GM19099 (cell line): ENCODE measurements around the gene CRYBG2.

Experiments
- POLR2A ChIP-seq: IDR thresholded peaks from 3 replicates; pipeline ENCODE4 v1.6.1; 2011; ENCODE audit warnings: low read depth; ENCODE audit not compliant: insufficient read length; ENCODE audit errors: extremely low read depth

The CRYBG2 gene

DNA sequence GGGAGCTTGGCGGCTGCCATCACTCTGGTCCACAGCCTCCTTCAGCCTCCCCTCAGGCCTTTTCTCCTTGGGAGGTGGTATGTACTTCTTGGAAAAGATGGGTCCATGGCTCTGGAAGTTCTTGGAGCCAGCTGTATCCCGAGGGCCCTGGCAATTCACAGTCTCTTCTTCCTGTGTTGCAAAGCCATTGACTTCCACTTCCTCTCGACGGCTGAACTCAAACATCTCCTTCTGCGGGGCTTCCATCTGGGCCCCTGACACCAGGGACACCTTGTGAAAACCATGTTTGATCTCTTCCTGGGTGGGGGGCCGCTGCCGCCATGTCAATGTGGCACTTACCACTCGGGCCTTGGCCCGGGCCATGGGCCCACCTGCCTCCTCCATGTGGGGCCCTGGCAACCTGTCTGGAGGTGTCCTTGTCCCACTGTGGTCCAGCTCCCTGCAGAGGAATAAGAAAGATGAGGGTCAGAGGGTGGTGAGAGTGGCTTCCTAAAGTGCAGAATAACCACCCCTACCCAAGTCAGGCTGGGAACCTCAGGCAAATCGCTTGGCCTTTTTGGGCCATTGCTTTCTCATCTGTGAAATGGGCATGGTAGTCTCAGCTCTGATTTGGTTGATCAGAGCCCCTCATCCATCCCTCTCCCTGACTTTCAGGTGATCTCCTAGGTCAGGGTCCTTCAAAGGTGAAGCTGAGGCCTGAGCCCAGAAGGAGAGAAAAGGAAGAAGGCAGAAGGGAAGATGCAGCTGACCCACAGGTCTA, 7.5 kb downstream of the CRYBG2 start:
- no peak for TF ChIP-seq POLR2A

DNA sequence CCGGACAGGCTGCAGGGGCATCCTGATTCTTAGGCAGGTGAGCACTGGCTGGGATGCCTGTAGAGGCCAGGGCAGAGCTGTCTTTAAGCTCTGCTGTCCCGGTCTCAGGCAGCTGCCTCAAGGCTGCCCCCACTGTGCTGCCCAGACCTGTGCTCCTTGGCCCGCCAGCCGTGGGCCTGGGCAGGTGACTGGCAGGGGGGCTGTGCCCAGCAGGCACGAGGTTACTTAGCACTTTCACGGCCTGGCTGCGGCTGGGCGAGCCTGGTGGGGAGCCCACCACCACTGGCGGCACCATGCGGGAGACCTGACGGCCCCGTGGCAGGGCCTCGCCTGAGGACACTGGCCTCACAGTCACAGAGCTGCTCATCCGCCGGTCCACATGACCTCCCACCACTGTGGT, 8.2 kb downstream of the CRYBG2 start:
- no peak for TF ChIP-seq POLR2A

DNA sequence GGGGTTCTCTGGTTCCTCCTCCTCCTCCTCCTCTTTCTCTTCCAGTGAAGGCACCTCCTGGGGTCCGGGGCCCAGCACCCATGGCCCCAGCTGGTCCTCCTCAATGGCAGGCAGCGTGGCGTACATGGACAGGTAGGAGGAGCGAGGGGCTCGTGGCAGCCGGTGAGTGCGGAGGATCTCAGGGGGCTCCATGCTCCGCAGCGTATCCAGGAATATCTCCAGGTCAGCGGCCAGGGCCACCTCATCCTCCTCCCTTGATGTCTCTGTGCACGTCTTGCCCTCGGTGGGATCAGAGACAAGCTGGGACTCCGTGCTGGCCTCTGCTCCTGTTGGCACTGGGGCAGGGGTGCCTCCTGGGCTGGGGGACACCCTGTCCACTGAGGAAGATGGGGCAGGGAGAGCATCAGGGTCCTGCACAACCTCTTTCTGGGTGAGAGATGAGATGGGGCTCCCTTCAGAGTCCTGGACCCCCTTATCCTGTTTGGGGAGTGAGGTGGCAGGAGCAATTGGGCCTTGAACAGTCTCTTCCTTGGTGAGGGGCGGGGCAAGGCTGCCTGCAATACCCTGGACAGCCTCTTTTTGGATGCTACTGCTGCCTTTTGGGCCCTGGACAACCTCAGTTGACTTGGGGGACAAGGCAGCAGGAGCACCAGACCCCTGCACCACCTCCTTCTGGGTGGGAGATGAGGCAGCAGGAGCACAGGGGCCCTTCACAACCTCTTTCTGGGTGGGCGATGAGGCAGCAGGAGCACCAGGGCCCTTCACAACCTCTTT, 9.6 kb downstream of the CRYBG2 start:
- TF ChIP-seq POLR2A, result no peak

DNA sequence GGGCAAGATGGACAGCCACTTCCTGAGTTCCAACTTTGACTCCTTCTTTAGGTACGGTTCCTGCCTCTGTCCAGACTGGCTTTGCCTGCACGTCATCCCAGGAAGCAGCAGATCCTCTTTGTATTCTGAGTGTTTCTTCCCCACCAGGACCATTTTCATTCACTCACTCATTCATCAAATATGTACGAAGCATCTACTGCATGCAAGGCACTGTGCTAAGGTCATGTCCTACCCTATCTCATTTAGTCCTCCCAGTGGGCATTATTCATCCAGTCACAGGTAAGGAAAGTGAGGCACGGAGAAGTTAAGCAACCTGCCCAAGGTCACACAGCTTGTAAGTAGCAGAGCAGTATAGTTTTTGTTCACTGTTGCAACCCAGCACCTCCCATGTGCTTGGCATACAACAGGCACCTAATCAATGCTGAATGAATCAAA, 13.9 kb downstream of the CRYBG2 start:
- no peak for TF ChIP-seq POLR2A

DNA sequence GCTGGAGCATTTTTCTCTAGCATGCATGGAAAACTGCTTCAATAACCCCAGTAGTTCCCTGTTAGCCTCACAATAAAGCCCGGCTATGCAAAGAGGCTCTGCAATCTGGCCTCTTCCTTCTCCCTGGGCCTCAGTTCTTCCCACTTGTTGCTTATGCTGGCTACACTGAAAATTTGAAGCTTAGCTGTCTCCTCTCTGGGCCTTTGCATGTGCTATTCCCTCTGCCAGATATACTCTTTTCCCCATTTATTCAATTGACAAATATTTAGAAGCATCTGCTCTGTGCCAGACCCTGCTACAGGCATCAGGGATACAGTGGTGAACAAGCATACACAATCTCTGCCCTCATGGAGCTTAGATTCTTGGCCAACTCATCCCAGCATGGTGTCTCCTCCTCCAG, 15.3 kb downstream of the CRYBG2 start:
- TF ChIP-seq POLR2A, result no peak

DNA sequence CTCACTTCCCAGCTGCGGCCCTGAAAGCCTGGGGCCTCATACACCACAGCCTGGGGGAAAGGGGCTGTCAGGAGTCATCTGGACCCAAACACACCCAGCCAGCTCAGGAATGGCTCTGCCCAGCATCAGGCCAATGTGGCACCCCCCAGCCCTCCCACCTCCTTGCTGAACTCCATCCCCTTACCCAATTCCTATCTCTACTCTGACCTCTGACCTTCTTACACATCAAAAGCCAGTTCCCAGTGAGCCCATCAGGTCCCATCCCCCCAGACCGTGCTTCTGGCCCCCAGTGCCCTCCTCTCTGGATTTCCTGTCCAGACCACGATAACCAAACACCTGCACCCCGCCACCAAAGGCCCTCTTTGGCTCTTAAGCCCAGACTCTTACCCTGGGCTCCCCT, 16.3 kb downstream of the CRYBG2 start:
- no peak for TF ChIP-seq POLR2A

DNA sequence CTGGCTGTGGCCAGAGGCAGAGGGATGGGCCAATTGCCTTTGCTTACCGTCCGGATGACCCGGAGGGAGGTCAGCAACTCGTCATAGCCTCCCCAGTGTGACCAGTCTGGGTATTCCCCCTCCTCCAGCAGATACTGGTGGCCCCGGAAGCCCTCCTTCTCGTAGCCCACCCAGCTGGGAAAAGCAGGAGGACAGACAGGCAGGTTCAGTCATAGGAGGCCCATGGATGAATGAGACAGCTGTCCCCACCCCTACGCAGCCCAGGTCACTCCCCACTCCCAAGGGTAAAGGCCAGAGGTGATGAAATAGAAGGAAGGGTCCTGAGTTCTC, 16.8 kb downstream of the CRYBG2 start:
- TF ChIP-seq POLR2A, result no peak

DNA sequence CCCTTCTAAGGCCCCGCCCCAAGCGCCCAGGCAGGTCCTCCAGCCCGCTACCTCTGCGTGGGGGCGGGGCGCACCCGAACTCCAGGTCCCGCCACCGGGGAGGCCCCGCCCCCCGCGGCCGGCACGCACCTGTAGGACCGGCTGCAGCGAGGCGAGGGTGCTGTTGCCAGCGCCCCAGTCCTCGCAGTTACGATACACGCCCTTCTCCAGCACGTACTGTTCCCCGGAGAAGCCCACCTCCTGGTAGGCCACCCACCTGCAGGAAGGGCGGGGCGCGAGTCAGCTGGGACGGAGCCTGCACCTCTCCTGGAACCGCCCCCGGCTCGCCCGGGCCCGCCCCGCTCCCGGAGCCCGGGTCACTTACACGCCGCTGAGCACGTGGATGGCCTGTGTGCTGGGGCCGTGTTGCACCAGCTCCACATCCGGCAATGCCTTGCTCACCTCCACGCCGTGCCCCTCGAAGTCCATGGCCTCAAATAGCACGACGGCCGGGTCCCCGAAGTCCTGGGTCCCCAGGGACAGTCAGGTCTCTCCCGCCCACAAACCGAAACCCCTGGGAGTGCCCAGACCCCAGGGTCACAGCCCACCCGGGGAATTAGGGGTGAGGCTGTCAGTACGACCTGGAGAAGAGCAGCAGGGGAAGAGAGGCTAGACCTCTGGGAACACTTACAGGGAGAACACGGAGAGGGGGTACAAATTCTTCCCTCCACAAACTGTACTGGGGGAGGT, 17.3 kb downstream of the CRYBG2 start:
- no peak for TF ChIP-seq POLR2A

DNA sequence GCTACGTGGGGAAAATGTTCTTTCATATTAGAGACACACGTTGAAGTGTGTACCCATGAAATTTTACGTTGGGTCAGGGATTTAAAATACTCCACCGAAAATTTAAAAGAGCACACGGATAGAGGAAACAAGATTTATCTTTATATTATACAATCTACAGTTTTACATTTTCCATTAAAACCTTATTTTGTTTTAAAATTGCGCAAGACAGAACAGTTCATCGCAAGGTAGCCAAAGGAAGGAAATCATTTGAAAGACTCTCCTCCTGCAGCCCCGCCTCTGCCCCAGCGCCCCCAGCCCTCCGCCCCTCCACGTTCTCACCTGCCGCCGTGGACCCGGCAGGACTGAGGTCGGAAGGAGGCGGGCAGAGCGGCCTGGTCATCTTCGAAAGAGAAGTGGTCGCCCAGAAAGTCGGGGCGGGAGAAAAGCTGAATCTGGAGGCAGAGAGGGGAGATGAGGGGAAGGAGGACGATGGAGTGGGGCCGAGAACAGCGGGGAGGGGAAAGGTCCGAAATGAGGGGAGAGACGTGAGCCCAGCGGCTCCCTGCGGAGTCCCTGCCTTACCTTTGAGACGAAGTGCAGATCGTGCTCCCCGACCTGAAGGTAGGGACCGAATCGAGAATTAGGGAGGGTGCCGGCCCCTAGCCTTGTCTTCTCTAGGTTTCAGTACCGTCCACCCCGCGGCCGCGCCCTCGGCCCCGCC, 18.0 kb downstream of the CRYBG2 start:
- TF ChIP-seq POLR2A, result no peak

DNA sequence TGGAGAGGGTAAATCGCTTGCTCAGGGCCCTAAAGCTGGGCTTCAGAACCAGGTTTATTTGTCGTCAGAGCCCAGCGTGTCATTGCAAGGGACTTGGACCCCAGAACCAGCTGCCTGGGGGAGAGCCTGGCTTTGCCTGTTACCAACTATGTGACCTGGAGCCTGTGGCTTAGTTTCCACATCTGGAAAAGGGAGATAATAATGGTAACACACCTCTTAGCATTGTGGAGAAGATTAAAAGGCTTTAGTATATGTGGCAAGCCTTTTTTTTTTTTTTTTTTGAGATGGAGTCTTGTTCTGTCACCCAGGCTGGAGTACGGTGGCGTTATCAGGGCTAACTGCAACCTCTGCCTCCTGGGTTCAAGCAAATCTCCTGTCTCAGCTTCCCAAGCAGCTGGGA, 23.7 kb downstream of the CRYBG2 start:
- no peak for TF ChIP-seq POLR2A

DNA sequence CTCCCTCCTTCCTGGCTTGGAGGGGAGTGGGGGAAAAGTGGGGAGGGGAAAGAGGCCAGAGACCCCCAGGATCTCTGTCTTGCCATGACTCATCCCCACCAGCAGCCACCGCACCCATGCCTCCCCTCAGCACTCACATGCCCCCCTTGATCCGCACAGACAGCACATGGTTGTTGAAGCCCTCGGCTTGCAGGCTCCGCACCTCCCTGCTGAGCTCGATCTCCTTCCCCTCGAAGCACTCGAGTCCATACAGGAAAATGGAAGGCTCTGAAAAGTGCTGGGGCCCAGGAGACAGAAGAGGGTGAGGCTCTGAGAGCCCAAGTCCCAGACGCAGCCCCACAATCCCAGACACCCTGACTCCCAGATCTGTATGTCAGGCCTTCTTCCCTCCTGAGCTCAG, 25.3 kb downstream of the CRYBG2 start:
- TF ChIP-seq POLR2A, result no peak

DNA sequence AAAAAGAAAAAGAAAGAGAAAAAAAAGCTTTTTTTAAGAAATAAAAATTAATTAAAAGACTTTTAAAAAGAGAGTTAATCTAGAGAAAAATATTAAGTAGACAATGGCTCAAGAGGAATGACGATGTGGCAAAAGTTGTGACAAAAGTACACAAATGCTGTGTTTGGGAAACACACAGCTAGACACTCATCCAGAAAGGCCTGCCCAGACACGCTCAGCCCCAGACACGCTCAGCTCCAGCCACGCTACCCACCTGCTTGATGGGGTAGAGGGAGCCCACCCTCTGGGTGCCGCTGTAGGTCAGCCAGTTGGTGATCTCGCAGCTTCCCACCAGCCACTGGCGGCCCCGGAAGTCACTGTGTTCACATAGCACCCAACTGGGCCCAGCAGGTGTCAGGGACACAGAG, 26.0 kb downstream of the CRYBG2 start:
- no peak for TF ChIP-seq POLR2A

DNA sequence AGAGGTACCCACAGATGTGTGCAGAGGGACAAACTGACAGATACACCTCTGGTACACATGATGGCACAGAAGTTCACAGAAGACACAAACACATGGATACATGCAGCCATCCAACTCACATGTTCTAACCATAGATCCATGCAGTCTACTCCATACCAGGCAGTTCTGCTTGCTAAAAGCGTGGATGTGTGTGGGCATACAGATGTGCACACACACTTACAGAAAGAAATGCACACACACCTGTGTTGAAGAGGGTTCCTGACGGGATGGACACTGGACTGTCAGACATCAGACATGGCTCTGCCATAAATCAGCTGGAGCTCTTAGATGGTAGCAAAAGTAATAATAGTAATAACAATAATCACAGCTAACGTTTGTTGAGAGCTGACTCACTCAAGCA, 29.4 kb downstream of the CRYBG2 start:
- TF ChIP-seq POLR2A, result peak; percentile 31

DNA sequence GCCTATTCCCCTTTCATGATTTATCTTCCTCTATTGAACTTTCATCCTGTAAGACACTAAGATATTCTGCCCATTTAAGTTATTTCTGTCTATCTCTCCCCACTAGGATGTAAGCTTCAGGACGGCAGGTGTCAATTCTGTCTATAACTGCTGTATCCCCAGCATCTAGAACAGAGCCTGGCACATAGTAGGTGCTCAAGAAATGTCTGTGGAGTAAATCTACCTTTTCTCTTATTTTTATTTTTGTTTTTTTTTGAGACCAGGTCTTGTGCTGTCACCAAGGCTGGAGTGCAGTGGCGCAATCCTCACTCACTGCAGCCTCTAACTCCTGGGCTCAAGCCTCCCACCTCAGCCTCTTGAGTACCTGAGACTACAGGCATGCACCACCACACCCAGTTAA, 30.5 kb downstream of the CRYBG2 start:
- TF ChIP-seq POLR2A, result no peak

DNA sequence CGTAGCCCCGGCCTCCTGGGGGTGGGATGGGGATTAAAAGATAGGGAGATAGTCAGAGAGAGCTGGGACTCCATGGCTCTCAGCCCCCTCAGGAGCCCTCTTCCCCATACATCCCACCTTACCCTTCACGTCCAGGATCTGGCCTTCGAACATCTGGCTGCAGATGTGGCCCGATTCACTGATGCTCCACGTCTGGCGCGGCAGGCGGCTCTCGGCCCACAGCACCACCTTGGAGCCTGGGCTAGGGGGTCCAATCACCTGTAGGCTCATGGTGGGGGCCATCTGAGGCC, 31.9 kb downstream of the CRYBG2 start:
- TF ChIP-seq POLR2A, result peak; percentile 15

DNA sequence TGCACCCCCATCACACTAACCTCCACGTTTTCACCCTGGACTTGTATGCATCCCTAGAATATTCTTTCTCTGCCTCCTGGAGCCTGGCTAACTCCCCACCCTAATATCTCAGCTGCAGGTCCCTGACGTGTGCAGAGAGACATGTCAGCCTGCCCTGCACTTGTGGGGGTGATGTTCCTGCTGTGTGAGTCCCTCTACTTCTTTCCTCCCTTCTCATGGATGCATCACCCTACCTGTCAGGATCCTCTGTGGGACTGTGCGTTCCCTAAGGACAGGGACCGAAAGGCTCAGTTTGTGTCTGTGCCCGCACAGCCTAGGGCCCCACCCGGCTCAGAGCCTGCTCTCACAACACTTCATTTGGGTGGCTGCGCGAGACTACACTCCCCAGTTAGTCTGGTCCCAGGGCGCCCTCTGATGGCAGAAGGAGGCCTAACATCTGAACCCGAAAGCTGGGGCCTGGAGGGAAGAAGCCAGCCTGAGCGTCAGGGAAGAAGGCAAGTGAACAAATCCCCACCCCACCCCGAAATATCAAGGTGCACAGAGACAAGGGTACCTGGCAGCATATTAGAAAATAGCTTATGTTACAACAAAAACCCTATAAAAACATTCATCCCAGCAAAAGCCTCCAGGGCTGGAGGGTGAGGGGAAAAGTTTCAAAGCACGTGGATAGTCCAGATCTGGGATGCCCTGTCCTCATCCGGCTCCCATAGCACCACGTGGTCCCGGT, 32.5 kb downstream of the CRYBG2 start:
- peak; percentile 49 for TF ChIP-seq POLR2A

DNA sequence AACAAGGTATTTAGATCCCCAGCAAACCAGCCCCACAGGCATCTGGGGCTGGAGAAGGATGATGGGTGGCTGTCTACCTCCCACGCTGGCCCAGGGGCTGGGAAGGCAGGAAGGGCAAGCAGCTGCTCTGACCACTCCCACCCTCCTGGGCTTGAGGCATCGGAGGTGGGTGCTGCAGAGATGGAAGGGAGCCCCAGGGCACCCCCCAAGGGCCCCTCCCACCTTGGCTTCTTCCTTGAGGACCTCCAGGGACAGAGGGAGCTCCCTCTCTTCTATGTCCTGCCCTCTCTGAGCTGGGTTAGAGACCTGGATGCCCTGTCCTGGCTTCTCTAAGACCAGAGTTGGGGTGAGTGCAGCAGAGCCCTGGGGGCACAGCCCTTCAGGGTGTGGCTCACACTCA, 33.0 kb downstream of the CRYBG2 start:
- no peak for TF ChIP-seq POLR2A
